Stimulated activated naive CD8-positive, alpha-beta T cell treated with anti-CD3 and anti-CD28 coated beads, Interleukin-15, Interleukin-2, amounts not matched to agents 100 ng/mL and 50 ng/mL, for 24 hours (primary cell): ENCODE results near the gene ATF6.
A peak's percentile ranks its signal among the peaks of the same experiment; 100 is the strongest.
"Not testable (repeated sequence)": the region's sequence is repeated elsewhere in the genome, so short reads cannot be mapped to it uniquely, and the experiment has no call there.

Experiments
- H3K27ac Mint-ChIP-seq: one replicate; pipeline ENCODE4 v1.8.0; 2021; ENCODE audit warnings: mild to moderate bottlenecking, mixed read lengths
- H3K27me3 Mint-ChIP-seq: one replicate; pipeline ENCODE4 v1.8.0; 2021; ENCODE audit warnings: mixed read lengths
- H3K36me3 Mint-ChIP-seq: one replicate; pipeline ENCODE4 v1.8.0; 2021; ENCODE audit warnings: low read depth, mixed read lengths
- H3K4me1 Mint-ChIP-seq: one replicate; pipeline ENCODE4 v1.8.0; 2021; ENCODE audit warnings: low read depth, mixed read lengths
- H3K4me3 Mint-ChIP-seq: one replicate; pipeline ENCODE4 v1.8.0; 2021; ENCODE audit warnings: mild to moderate bottlenecking, mixed read lengths
- H3K9me3 Mint-ChIP-seq: one replicate; pipeline ENCODE4 v1.8.0; 2021; ENCODE audit warnings: mixed read lengths

ATF6 gene

DNA sequence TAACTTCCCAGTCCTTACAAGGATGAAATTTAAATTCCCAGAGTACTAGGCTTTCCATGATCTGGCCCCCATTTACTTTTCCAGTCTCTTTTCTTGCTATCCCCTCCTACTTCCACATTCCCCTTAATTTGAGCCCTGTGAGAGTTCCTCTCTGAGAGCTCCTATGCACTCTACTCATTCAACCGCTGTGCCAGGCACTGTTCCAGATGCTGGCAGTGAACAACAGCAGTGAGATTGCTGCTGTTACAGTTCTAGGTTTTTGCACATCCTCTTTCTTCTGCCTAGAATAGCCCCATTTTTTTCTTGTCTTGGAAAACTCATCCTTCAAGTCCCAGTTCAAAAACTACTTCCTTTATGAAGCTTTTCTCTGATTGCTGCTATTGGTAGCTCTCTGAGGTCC is 18.8 kb downstream of the ATF6 start:
- Mint-ChIP-seq H3K36me3 (peaks cover 51% of the 10 kb centered on the region), H3K27me3 (no peaks in the 10 kb centered on the region), H3K4me3 (no peak overlapping the region), H3K9me3 (no peaks in the 10 kb centered on the region), H3K27ac (no peak overlapping the region), H3K4me1 (peaks cover 3% of the 10 kb centered on the region)

GRCh38 chr1:161787355-161787754 is 21.2 kb downstream of the ATF6 start:
- no peaks in the 10 kb centered on the region for H3K4me1 Mint-ChIP-seq
- H3K9me3 Mint-ChIP-seq = no peaks in the 10 kb centered on the region
- no peak overlapping the region for H3K4me3 Mint-ChIP-seq
- no peaks in the 10 kb centered on the region for H3K27me3 Mint-ChIP-seq
- H3K36me3 Mint-ChIP-seq = peaks cover 55% of the 10 kb centered on the region
- no peak overlapping the region for H3K27ac Mint-ChIP-seq

GRCh38 chr1:161790587-161791317 is 24.6 kb downstream of the ATF6 start:
- Mint-ChIP-seq H3K27ac (no peak overlapping the region), H3K36me3 (peaks cover 57% of the 10 kb centered on the region)

DNA sequence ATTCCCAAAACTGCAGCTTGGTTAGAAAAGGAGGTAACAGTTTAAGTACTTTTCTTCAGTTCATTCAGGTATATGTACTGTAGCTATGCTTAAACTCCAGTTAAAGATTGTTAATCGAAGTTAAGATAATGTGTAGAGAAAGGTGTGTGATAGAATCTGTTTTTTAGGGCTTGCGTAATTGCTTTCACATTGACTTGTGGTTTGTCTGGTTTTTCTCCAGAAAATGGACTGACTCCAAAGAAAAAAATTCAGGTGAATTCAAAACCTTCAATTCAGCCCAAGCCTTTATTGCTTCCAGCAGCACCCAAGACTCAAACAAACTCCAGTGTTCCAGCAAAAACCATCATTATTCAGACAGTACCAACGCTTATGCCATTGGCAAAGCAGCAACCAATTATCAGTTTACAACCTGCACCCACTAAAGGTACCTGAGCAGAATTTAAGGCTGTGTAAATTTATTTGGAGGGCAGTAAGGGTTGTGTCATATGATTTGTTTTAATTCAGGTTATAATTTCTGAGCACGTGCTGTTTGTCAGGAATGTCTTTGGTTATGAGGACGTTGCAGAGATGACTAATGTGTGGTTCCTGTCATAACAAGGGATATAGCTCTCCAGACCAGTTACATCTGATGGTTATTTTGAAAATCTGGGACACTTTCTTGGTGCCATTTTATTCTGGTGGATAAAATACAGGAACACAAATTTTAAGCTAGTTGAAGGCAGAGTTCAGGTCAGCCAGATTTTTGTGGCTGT is 26.0 kb downstream of the ATF6 start:
- peaks cover 60% of the 10 kb centered on the region for H3K36me3 Mint-ChIP-seq
- H3K4me1 Mint-ChIP-seq = peaks cover 8% of the 10 kb centered on the region
- H3K27me3 Mint-ChIP-seq = no peaks in the 10 kb centered on the region
- H3K4me3 Mint-ChIP-seq = no peak overlapping the region
- no peaks in the 10 kb centered on the region for H3K9me3 Mint-ChIP-seq
- H3K27ac Mint-ChIP-seq = no peak overlapping the region

More at GRCh38 chr1:161790587-161791317, 24.6 kb downstream of the ATF6 start:
- no peak overlapping the region for H3K4me3 Mint-ChIP-seq
- no peaks in the 10 kb centered on the region for H3K27me3 Mint-ChIP-seq
- H3K9me3 Mint-ChIP-seq = no peaks in the 10 kb centered on the region
- H3K4me1 Mint-ChIP-seq = peaks cover 8% of the 10 kb centered on the region

DNA sequence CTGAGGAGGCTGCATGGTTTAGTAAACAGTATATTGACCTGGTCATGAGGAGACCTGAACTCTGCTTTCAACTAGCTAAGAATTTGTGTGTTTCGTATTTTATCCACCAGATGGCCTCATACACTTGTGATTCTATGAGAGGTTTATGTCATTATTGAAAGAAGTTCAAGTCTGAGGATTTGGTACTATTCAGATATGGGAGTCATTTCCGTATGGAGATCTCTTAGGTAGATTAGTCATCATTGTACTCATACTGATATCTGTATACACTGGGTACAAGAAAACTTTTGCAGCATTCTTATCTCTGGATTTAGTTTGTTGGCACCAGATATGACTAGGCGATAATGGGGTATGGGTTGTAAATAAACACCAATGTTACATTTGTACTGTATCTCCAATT is 26.6 kb downstream of the ATF6 start:
- Mint-ChIP-seq H3K27me3 (no peaks in the 10 kb centered on the region), H3K36me3 (peaks cover 62% of the 10 kb centered on the region), H3K4me1 (peaks cover 8% of the 10 kb centered on the region), H3K9me3 (no peaks in the 10 kb centered on the region), H3K4me3 (no peak overlapping the region), H3K27ac (no peak overlapping the region)

DNA sequence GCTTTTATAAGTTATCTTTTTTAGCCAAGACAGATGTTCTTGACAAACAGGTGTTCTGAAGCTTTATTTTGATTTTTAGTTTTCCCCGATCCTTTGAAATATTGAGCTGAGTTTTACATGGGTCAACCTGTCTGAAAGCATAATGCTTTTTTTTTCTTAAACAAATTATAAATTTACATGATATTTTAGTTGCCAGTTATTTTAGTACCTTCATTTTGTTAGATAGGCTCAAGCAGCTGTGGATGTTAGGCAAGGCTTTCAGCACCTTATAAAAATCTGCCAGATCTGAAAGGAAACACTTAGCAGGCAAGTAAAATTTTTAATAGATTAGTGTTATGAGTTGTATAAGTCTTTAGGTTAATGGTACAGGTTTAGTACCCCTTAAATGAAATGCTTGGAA is 33.7 kb downstream of the ATF6 start:
- Mint-ChIP-seq H3K4me1 (peaks cover 6% of the 10 kb centered on the region), H3K27ac (no peak overlapping the region), H3K4me3 (no peak overlapping the region), H3K36me3 (peaks cover 75% of the 10 kb centered on the region), H3K27me3 (no peaks in the 10 kb centered on the region), H3K9me3 (no peaks in the 10 kb centered on the region)

DNA sequence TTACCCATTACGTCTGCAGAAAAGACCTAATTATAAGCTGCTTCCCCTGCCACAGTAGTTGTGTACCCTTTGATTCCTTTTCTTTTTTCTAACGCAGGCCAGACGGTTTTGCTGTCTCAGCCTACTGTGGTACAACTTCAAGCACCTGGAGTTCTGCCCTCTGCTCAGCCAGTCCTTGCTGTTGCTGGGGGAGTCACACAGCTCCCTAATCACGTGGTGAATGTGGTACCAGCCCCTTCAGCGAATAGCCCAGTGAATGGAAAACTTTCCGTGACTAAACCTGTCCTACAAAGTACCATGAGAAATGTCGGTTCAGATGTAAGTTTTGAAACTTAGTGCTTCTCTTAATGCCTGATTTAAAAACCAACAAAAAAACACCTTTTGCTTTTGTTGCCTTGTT is 35.8 kb downstream of the ATF6 start:
- Mint-ChIP-seq H3K9me3 (no peaks in the 10 kb centered on the region), H3K27me3 (no peaks in the 10 kb centered on the region), H3K36me3 (peaks cover 68% of the 10 kb centered on the region), H3K4me1 (peaks cover 13% of the 10 kb centered on the region), H3K4me3 (no peak overlapping the region), H3K27ac (no peak overlapping the region)

DNA sequence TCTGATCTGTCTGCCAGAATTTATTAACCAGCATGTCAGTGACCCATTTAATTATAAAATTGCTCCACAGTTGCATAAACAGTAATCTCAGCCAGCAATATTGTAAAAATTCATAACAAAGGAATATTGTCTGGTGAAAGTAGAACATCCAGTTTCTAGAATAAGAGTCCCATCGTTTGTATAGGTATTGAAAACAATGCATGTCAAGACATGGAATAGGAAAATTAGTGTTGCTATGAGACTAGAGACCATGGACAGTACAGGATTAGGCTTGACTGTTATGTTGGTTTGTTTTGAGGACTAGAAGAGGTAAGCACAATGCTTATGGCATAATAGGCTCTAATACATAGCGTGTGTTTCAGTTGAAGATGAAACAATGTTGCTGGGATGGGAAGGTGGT is 37.1 kb downstream of the ATF6 start:
- H3K4me1 Mint-ChIP-seq = peaks cover 16% of the 10 kb centered on the region
- no peaks in the 10 kb centered on the region for H3K27me3 Mint-ChIP-seq
- no peaks in the 10 kb centered on the region for H3K9me3 Mint-ChIP-seq
- no peak overlapping the region for H3K4me3 Mint-ChIP-seq
- peaks cover 62% of the 10 kb centered on the region for H3K36me3 Mint-ChIP-seq
- no peak overlapping the region for H3K27ac Mint-ChIP-seq

- Mint-ChIP-seq H3K4me1 (peaks cover 24% of the 10 kb centered on the region), H3K27me3 (no peaks in the 10 kb centered on the region), H3K4me3 (no peak overlapping the region), H3K9me3 (peaks cover 10% of the 10 kb centered on the region), H3K27ac (peak overlapping the region; percentile 42), H3K36me3 (peaks cover 66% of the 10 kb centered on the region)
These were observed 39.5 kb downstream of the ATF6 start for GRCh38 chr1:161805399-161806197.

DNA sequence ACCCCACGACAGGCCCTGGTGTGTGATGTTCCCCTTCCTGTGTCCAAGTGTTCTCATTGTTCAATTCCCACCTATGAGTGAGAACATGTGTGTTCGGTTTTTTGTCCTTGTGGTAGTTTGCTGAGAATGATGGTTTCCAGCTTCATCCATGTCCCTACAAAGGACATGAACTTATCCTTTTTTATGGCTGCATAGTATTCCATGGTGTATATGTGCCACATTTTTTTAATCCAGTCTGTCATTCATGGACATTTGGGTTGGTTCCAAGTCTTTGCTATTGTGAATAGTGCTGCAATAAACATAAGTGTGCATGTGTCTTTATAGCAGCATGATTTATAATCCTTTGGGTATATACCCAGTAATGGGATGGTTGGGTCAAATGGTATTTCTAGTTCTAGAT is 43.1 kb downstream of the ATF6 start:
- Mint-ChIP-seq H3K9me3 (peaks cover 11% of the 10 kb centered on the region), H3K36me3 (peaks cover 68% of the 10 kb centered on the region)
- H3K27ac Mint-ChIP-seq = not testable (repeated sequence)

GRCh38 chr1:161809656-161810055 is 43.5 kb downstream of the ATF6 start:
- not testable (repeated sequence) for H3K27me3 Mint-ChIP-seq, H3K27ac Mint-ChIP-seq, H3K4me3 Mint-ChIP-seq
- Mint-ChIP-seq H3K9me3 (peaks cover 11% of the 10 kb centered on the region), H3K36me3 (peaks cover 68% of the 10 kb centered on the region), H3K4me1 (peaks cover 18% of the 10 kb centered on the region)

More for the DNA sequence above, 43.1 kb downstream of the ATF6 start:
- H3K27me3 Mint-ChIP-seq, H3K4me3 Mint-ChIP-seq: not testable (repeated sequence)
- H3K4me1 Mint-ChIP-seq = peaks cover 18% of the 10 kb centered on the region

DNA sequence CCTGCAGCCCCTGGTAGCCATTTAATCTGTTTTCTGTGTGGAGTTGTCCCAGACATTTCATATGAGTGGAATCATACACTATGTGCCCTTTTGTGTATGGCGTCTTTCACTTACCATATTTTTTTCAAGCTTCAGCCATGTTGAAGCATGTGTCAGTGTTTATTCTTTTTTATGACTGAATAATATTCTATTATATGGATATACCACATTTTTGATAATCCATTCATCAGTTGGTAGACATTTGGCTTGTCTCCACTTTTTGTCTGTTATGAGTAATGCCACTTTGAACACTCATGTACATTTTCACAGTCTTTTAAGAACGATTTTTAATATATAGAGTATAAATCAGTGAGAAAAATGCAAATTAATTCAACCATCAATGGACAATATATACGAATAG is 44.7 kb downstream of the ATF6 start:
- Mint-ChIP-seq H3K4me1 (peaks cover 18% of the 10 kb centered on the region), H3K9me3 (peaks cover 11% of the 10 kb centered on the region), H3K27ac (no peak overlapping the region), H3K27me3 (no peaks in the 10 kb centered on the region), H3K36me3 (peaks cover 67% of the 10 kb centered on the region), H3K4me3 (no peak overlapping the region)

GRCh38 chr1:161816201-161816600 is 50.1 kb downstream of the ATF6 start:
- no peaks in the 10 kb centered on the region for H3K4me1 Mint-ChIP-seq
- H3K36me3 Mint-ChIP-seq = peaks cover 53% of the 10 kb centered on the region
- H3K27ac Mint-ChIP-seq = no peak overlapping the region
- H3K27me3 Mint-ChIP-seq = no peaks in the 10 kb centered on the region
- no peaks in the 10 kb centered on the region for H3K9me3 Mint-ChIP-seq
- no peak overlapping the region for H3K4me3 Mint-ChIP-seq

- H3K9me3 Mint-ChIP-seq = no peaks in the 10 kb centered on the region
- H3K36me3 Mint-ChIP-seq = peaks cover 53% of the 10 kb centered on the region
- no peaks in the 10 kb centered on the region for H3K27me3 Mint-ChIP-seq
- no peak overlapping the region for H3K27ac Mint-ChIP-seq
- H3K4me3 Mint-ChIP-seq = no peak overlapping the region
- H3K4me1 Mint-ChIP-seq = no peaks in the 10 kb centered on the region
These were observed 51.1 kb downstream of the ATF6 start for GRCh38 chr1:161817176-161817730.

DNA sequence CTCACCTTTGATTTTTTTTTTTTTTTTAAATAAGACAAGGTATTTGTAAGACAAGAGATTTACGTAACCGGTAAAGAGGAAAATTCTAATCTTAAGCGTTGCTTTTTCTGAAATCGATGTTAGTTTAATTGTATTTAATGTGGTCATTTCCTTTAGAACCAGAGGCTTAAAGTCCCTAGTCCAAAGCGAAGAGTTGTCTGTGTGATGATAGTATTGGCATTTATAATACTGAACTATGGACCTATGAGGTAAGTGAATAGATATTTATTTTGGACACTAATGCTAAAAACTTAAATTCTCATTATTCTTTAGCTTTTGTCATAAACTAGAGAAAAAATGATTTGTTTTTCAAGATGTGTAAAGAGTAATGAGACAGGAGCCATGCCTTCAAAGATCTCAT is 54.8 kb downstream of the ATF6 start:
- no peak overlapping the region for H3K27ac Mint-ChIP-seq
- peaks cover 70% of the 10 kb centered on the region for H3K36me3 Mint-ChIP-seq
- no peaks in the 10 kb centered on the region for H3K9me3 Mint-ChIP-seq
- H3K27me3 Mint-ChIP-seq = no peaks in the 10 kb centered on the region
- no peak overlapping the region for H3K4me3 Mint-ChIP-seq
- no peaks in the 10 kb centered on the region for H3K4me1 Mint-ChIP-seq
